Pancreas (tissue), 10 donors: ENCODE measurements around the gene CACNA1E. TPM values are rescaled to one million over a fixed set of nuclear protein-coding genes. Genes with fewer than 3 reads are reported as not detected.

ENCODE experiments used
- ATAC-seq, 4 donors: fragments of 200-7000 bp; cut with Tn5 transposase; one replicate each; pipeline versions ENCODE4 v1.8.0 to v1.9.1; 2020; ENCODE audit warnings: mild to moderate bottlenecking in 4 of 4, moderate library complexity in 4 of 4
- DNase-seq, 6 donors: peaks; one replicate each; pipeline ENCODE4 v3.0.0-alpha.2; 2020
- FAIRE-seq: peaks from 2 replicates; lab custom pipeline; 2012; peaks lifted over from hg19 to GRCh38; lab: Jason Lieb, UNC
- H3K27ac ChIP-seq, 4 donors: fragments of 200-600 bp; sonication (generic); 1 replicate in 3 of 4; 2 replicates in 1 of 4; pipeline versions ENCODE4 v1.5.0 to v1.8.0; 2020
- H3K27me3 ChIP-seq, 4 donors: fragments of 200-600 bp; one replicate each; pipeline ENCODE4 v1.8.0; 2021
- H3K36me3 ChIP-seq, 3 donors: fragments of 200-600 bp; sonication (generic) in 1 of 3; one replicate each; pipeline versions ENCODE4 v1.5.0 to v1.8.0; 2020 to 2021
- H3K4me1 ChIP-seq, 3 donors: fragments of 200-600 bp; one replicate each; pipeline ENCODE4 v1.8.0; 2021
- H3K4me3 ChIP-seq, 4 donors: fragments of 200-600 bp; sonication (generic) in 2 of 4; one replicate each; pipeline versions ENCODE4 v1.5.0 to v1.8.0; 2020 to 2021
- H3K9me3 ChIP-seq, 4 donors: fragments of 200-600 bp; one replicate each; pipeline ENCODE4 v1.8.0; 2021
- CTCF ChIP-seq, 4 donors: fragments of 200-600 bp; sonication (generic) in 3 of 4; IDR thresholded peaks; one replicate each; pipeline versions ENCODE4 v1.5.0 to v1.8.0; 2021; ENCODE audit warnings: antibody characterized with exemption in 4 of 4
- WGBS, 2 donors: extraction: QIAGEN DNeasy Blood & Tissue Kit; methylation state at CpG; one replicate each; pipeline ENCODE4 v1.1.7; 2013; 5-methylcytosine and 5-hydroxymethylcytosine counted together
- intact Hi-C, 3 donors: fragments of 100-400 bp; cut with DNase I; formaldehyde crosslinking; loops; one replicate each; pipeline versions ENCODE4 v1.11.1 to v1.14.2; 2022
- polyA plus RNA-seq, 2 donors: library from polyadenylated mRNA; stranded (reverse); fragments of 200-250 nt; gene quantifications; one replicate each; pipeline ENCODE4 v1.2.3, GENCODE V29; 2013
- total RNA-seq, 6 donors: library from RNA; stranded (reverse); fragmentation: NEBNext Ultra II Directional in 4 of 6; extraction: Animal tissue kit (Norgen Biotek cat#: 25700) in 4 of 6; gene quantifications; one replicate each; pipeline versions ENCODE4 v1.2.1 to v1.2.4, GENCODE V29; 2021 to 2023
- donor health status: healthy with polysubstance abuse.
- donor health status: DM: no; HTN: no; CAD: no; lungs with moderate emphysema.
- donor health status: DM: no; HTN: no; CAD: no.
- donor health status: control.
- donor health status: control.
- donor health status: Bipolar disorder and iron deficiency.
- donor health status: DM: yes; HTN: yes; CAD: no.
- donor health status: DM: no; HTN: no; CAD: no.
- donor health status: DM: no; HTN: no; CAD: no.
- donor health status: DM: yes; HTN: yes; CAD: no.

Gene CACNA1E
- total and polyA plus RNA-seq, 8 donors = 0.02 to 0.12 (median 0.07) TPM; not detected in 2

GRCh38 chr1:181658581-181658980 lies 175.3 kb downstream of the CACNA1E start:
- Histone ChIP-seq H3K27ac (no peak overlapping the region), H3K27me3 (no peaks in the 10 kb centered on the region), H3K36me3 (no peaks in the 10 kb centered on the region), H3K9me3 (no peaks in the 10 kb centered on the region), H3K4me3 (no peak overlapping the region), H3K4me1 (no peaks in the 10 kb centered on the region)
- intact Hi-C loops = no loop called here
- 76 to 89% methylated on average over 4 of the region's 4 CpGs for WGBS, 2 donors
- no peak for TF ChIP-seq CTCF (IDR thresholded peaks at IDR 0.05)
- DNase-seq = no peak
- ATAC-seq = no peak
- no peak for FAIRE-seq

- 41 to 45% methylated on average over 5 of the region's 5 CpGs for WGBS, 2 donors
- Histone ChIP-seq H3K27ac (no peak overlapping the region), H3K9me3 (no peaks in the 10 kb centered on the region), H3K4me3 (no peak overlapping the region), H3K4me1 (no peaks in the 10 kb centered on the region), H3K36me3 (no peaks in the 10 kb centered on the region), H3K27me3 (no peaks in the 10 kb centered on the region)
- intact Hi-C loops = no loop called here
- no peak for TF ChIP-seq CTCF (IDR thresholded peaks at IDR 0.05)
- DNase-seq (no peak), FAIRE-seq (no peak), ATAC-seq (no peak)
Observed at GRCh38 chr1:181659321-181659957, 176.1 kb downstream of the CACNA1E start.

- ATAC-seq (no peak), FAIRE-seq (no peak), DNase-seq (no peak)
- H3K27me3 ChIP-seq = peaks cover 0 to 4% (median 0%) of the 10 kb centered on the region in 4 donors
- intact Hi-C loops = no loop called here
- TF ChIP-seq CTCF (IDR thresholded peaks at IDR 0.05) = no peak
- no peak overlapping the region for H3K4me3 ChIP-seq
- WGBS, 2 donors = 57 to 76% methylated on average over 3 of the region's 3 CpGs
- H3K9me3 ChIP-seq = no peaks in the 10 kb centered on the region
- no peaks in the 10 kb centered on the region for H3K4me1 ChIP-seq
- H3K27ac ChIP-seq = no peak overlapping the region
- H3K36me3 ChIP-seq = no peaks in the 10 kb centered on the region
Observed at GRCh38 chr1:181660621-181661020, 177.3 kb downstream of the CACNA1E start.

- no peak for TF ChIP-seq CTCF (IDR thresholded peaks at IDR 0.05)
- no peak for FAIRE-seq
- no peak for DNase-seq
- intact Hi-C loops = no loop called here
- H3K4me3 ChIP-seq = no peak overlapping the region
- ATAC-seq = no peak
- no peaks in the 10 kb centered on the region for H3K9me3 ChIP-seq
- peaks cover 0 to 5% (median 0%) of the 10 kb centered on the region in 4 donors for H3K27me3 ChIP-seq
- no peaks in the 10 kb centered on the region for H3K4me1 ChIP-seq
- WGBS, 2 donors = 96 to 100% methylated on average over 1 of the region's 1 CpG
- no peaks in the 10 kb centered on the region for H3K36me3 ChIP-seq
- no peak overlapping the region for H3K27ac ChIP-seq
Observed at GRCh38 chr1:181661569-181661968, 178.3 kb downstream of the CACNA1E start.

- DNase-seq (no peak), FAIRE-seq (no peak), ATAC-seq (no peak)
- no peaks in the 10 kb centered on the region for H3K9me3 ChIP-seq
- no peak overlapping the region for H3K27ac ChIP-seq
- TF ChIP-seq CTCF (IDR thresholded peaks at IDR 0.05) = no peak
- H3K4me1 ChIP-seq = no peaks in the 10 kb centered on the region
- H3K36me3 ChIP-seq = no peaks in the 10 kb centered on the region
- intact Hi-C loops = no loop called here
- H3K27me3 ChIP-seq = peaks cover 0 to 5% (median 0%) of the 10 kb centered on the region in 4 donors
- no peak overlapping the region for H3K4me3 ChIP-seq
Observed at GRCh38 chr1:181662606-181663005, 179.3 kb downstream of the CACNA1E start.
